H1 (cell line): Measurements from ENCODE around the gene PHGDH. TPM values are rescaled to one million over a fixed set of nuclear protein-coding genes. Genes with fewer than 3 reads are reported as not detected.
A peak's percentile ranks its signal among the peaks of the same experiment; 100 is the strongest.
"Not testable (repeated sequence)": the region's sequence is repeated elsewhere in the genome, so short reads cannot be mapped to it uniquely, and the experiment has no call there.

Experiments used
- CTCF ChIA-PET: fragments of 300-600 bp; sonication (Branson Sonifier 250); formaldehyde crosslinking; loops from one replicate; lab custom pipeline; 2021; ENCODE audit not compliant: partially characterized antibody; lab: Charles Lee
- POLR2A ChIA-PET: fragments of 300-600 bp; sonication (Branson Sonifier 250); formaldehyde crosslinking; loops from one replicate; lab custom pipeline; 2021; ENCODE audit warnings: inconsistent platforms; ENCODE audit not compliant: partially characterized antibody; lab: Charles Lee
- DNase-seq, 2 experiments: peaks; one replicate each; pipeline versions ENCODE4 v3.0.0 to v3.0.0-alpha.2; 2010 to 2022; ENCODE audit warnings: low spot score in 2 of 2, low read depth in 1 of 2, mixed read lengths in 1 of 2
- FAIRE-seq: peaks from 2 replicates; lab custom pipeline; 2011; peaks lifted over from hg19 to GRCh38; lab: Jason Lieb, UNC
- H2AFZ ChIP-seq: 2 replicates; pipeline ENCODE4 v1.8.1; 2012; ENCODE audit warnings: low read length, inconsistent platforms
- H2AK5ac ChIP-seq: 2 replicates; pipeline ENCODE4 v1.6.1; 2013; ENCODE audit warnings: low read depth, low read length
- H2BK120ac ChIP-seq: replicated peaks from 2 replicates; pipeline ENCODE3; 2013; ENCODE audit warnings: low read depth, low read length, inconsistent platforms
- H2BK12ac ChIP-seq: 2 replicates; pipeline ENCODE4 v1.6.1; 2013; ENCODE audit warnings: low read depth, low read length
- H2BK15ac ChIP-seq: 2 replicates; pipeline ENCODE4 v1.6.1; 2013; ENCODE audit warnings: low read length
- H2BK20ac ChIP-seq: 2 replicates; pipeline ENCODE4 v1.6.1; 2013; ENCODE audit warnings: low read length
- H2BK5ac ChIP-seq: 2 replicates; pipeline ENCODE4 v1.6.1; 2013; ENCODE audit warnings: low read depth, low read length
- H3K14ac ChIP-seq: 2 replicates; pipeline ENCODE4 v1.6.1; 2013; ENCODE audit warnings: inconsistent platforms; ENCODE audit not compliant: insufficient read length
- H3K18ac ChIP-seq: 2 replicates; pipeline ENCODE4 v1.6.1; 2013; ENCODE audit warnings: low read length; ENCODE audit errors: extremely low read depth
- H3K23ac ChIP-seq: 2 replicates; pipeline ENCODE4 v1.6.1; 2013; ENCODE audit warnings: inconsistent platforms; ENCODE audit not compliant: insufficient read length
- H3K23me2 ChIP-seq: 2 replicates; pipeline ENCODE4 v1.6.1; 2013; ENCODE audit warnings: low read depth, low read length
- H3K27ac ChIP-seq: 2 replicates; pipeline ENCODE4 v1.6.1; 2011; ENCODE audit warnings: low read depth, low read length, inconsistent platforms
- H3K27me3 ChIP-seq, 4 experiments: replicated peaks in 1 of 4; 1 replicate in 1 of 4; 2 replicates in 3 of 4; pipeline versions ENCODE4 v1.6.1 to v1.8.1; 2011 to 2013; ENCODE audit warnings: low read length in 3 of 4, mild to moderate bottlenecking in 3 of 4, inconsistent platforms in 2 of 4, mixed read lengths in 2 of 4, moderate library complexity in 1 of 4; ENCODE audit not compliant: control insufficient read depth in 3 of 4, insufficient read depth in 3 of 4; ENCODE audit errors: extremely low read depth in 1 of 4
- H3K36me3 ChIP-seq, 4 experiments: 2 replicates each; pipeline versions ENCODE4 v1.6.1 to v1.8.1; 2011 to 2013; ENCODE audit warnings: mild to moderate bottlenecking in 4 of 4, low read length in 3 of 4, moderate library complexity in 2 of 4, control low read depth in 1 of 4, inconsistent platforms in 1 of 4; ENCODE audit not compliant: insufficient read depth in 4 of 4, control insufficient read depth in 2 of 4
- H3K4ac ChIP-seq: replicated peaks from 2 replicates; pipeline ENCODE3; 2013; ENCODE audit warnings: low read length, low read depth, mixed read lengths, inconsistent platforms; ENCODE audit not compliant: insufficient read length
- H3K4me1 ChIP-seq, 4 experiments: replicated peaks in 1 of 4; 1 replicate in 1 of 4; 2 replicates in 3 of 4; pipeline versions ENCODE4 v1.6.1 to v1.8.1; 2011 to 2013; ENCODE audit warnings: low read length in 3 of 4, inconsistent platforms in 2 of 4, mixed read lengths in 1 of 4; ENCODE audit not compliant: insufficient read depth in 4 of 4, control insufficient read depth in 3 of 4
- H3K4me2 ChIP-seq, 2 experiments: 2 replicates each; pipeline versions ENCODE4 v1.6.1 to v1.8.1; 2011 to 2013; ENCODE audit warnings: low read depth in 2 of 2, low read length in 2 of 2, control low read depth in 1 of 2, inconsistent platforms in 1 of 2, mild to moderate bottlenecking in 1 of 2; ENCODE audit not compliant: insufficient read depth in 1 of 2
- H3K4me3 ChIP-seq, 4 experiments: fragments of 200-600, 300-600 bp in 1 of 4; sonication (generic), shearing (Covaris generic), sonication (Bioruptor Twin) in 1 of 4; 2 replicates each; pipeline versions ENCODE4 v1.5.1 to v1.8.1; 2011 to 2016; ENCODE audit warnings: low read length in 4 of 4, low read depth in 3 of 4, control low read depth in 2 of 4, inconsistent platforms in 2 of 4, mild to moderate bottlenecking in 2 of 4, mixed read lengths in 1 of 4, moderate library complexity in 1 of 4; ENCODE audit not compliant: insufficient read depth in 2 of 4; ENCODE audit errors: extremely low read depth in 1 of 4
- H3K56ac ChIP-seq: replicated peaks from 2 replicates; pipeline ENCODE3; 2013; ENCODE audit warnings: low read depth, mild to moderate bottlenecking, mixed read lengths, low read length, inconsistent platforms; ENCODE audit not compliant: insufficient read length
- H3K79me1 ChIP-seq: 2 replicates; pipeline ENCODE4 v1.6.1; 2013; ENCODE audit warnings: low read depth, low read length, control low read depth
- H3K79me2 ChIP-seq, 2 experiments: 2 replicates each; pipeline versions ENCODE4 v1.6.1 to v1.8.1; 2012 to 2013; ENCODE audit warnings: low read length in 2 of 2, mild to moderate bottlenecking in 2 of 2, inconsistent platforms in 1 of 2; ENCODE audit not compliant: insufficient read depth in 2 of 2, control insufficient read depth in 1 of 2
- H3K9ac ChIP-seq, 4 experiments: replicated peaks in 1 of 4; 1 replicate in 1 of 4; 2 replicates in 3 of 4; pipeline versions ENCODE4 v1.6.1 to v1.8.1; 2011 to 2013; ENCODE audit warnings: low read depth in 3 of 4, low read length in 3 of 4, control low read depth in 2 of 4, mild to moderate bottlenecking in 2 of 4, moderate library complexity in 2 of 4, inconsistent platforms in 1 of 4; ENCODE audit errors: extremely low read depth in 1 of 4
- H3K9me3 ChIP-seq, 2 experiments: 2 replicates each; pipeline versions ENCODE4 v1.6.1 to v1.8.1; 2012 to 2013; ENCODE audit warnings: mild to moderate bottlenecking in 2 of 2, moderate library complexity in 2 of 2, control low read depth in 1 of 2, inconsistent platforms in 1 of 2, low read depth in 1 of 2, low read length in 1 of 2, mixed read lengths in 1 of 2; ENCODE audit not compliant: insufficient read depth in 2 of 2
- H4K20me1 ChIP-seq, 2 experiments: replicated peaks in 1 of 2; 2 replicates each; pipeline versions ENCODE3 to v1.8.1; 2011 to 2013; ENCODE audit warnings: inconsistent platforms in 2 of 2, low read length in 2 of 2, mild to moderate bottlenecking in 1 of 2; ENCODE audit not compliant: insufficient read depth in 2 of 2, control insufficient read depth in 1 of 2
- H4K5ac ChIP-seq: 2 replicates; pipeline ENCODE4 v1.6.1; 2013; ENCODE audit warnings: low read length, low read depth, mixed read lengths, inconsistent platforms; ENCODE audit not compliant: insufficient read length
- H4K8ac ChIP-seq: 2 replicates; pipeline ENCODE4 v1.8.0; 2013; ENCODE audit warnings: mild to moderate bottlenecking, moderate library complexity, low read length, inconsistent platforms; ENCODE audit not compliant: insufficient read depth; ENCODE audit errors: extremely low read depth
- H4K91ac ChIP-seq: replicated peaks from 2 replicates; pipeline ENCODE3; 2013; ENCODE audit warnings: low read length, mixed read lengths, inconsistent platforms; ENCODE audit not compliant: insufficient read length
- WGBS, 2 experiments: shearing (Covaris generic) in 1 of 2; methylation state at CpG; one replicate each; pipeline versions ENCODE4 v1.1.6 to v1.1.7; 2013 to 2015; ENCODE audit warnings: low lambda C conversion rate in 2 of 2, mixed read lengths in 2 of 2, inconsistent platforms in 1 of 2, low coverage in 1 of 2, missing lambda C conversion rate in 1 of 2; ENCODE audit not compliant: insufficient replicate concordance in 2 of 2, insufficient coverage in 1 of 2, insufficient read length in 1 of 2; ENCODE audit errors: extremely low coverage in 1 of 2, missing lambda C conversion rate in 1 of 2; 5-methylcytosine and 5-hydroxymethylcytosine counted together
- polyA plus RNA-seq, 7 experiments: library from polyadenylated mRNA; depleted of rRNA in 3 of 7; stranded (reverse) in 5 of 7; unstranded in 2 of 7; fragments of >200 nt in 5 of 7; fragments of 200-250 nt in 2 of 7; gene quantifications; 1 replicate in 5 of 7; 2 replicates in 1 of 7; 4 replicates in 1 of 7; pipeline versions ENCODE4 v1.2.1 to v1.2.3, GENCODE V29; 2011 to 2013; ENCODE audit warnings: missing spikeins in 2 of 7, mixed read lengths in 2 of 7
- total RNA-seq: library from RNA; stranded (reverse); fragmentation: NEBNext Ultra II Directional; extraction: Animal tissue kit (Norgen Biotek cat#: 25700); gene quantifications from 2 replicates; pipeline ENCODE4 v1.2.1, GENCODE V29; 2021

PHGDH gene
- total and polyA plus RNA-seq, 2 of the 8 experiments (the other 6 are each of a cell fraction or from before 2014, with no cell fraction given) = 358 to 687 TPM

- CTCF ChIA-PET = interaction anchor here (0.7 to 7.5 kb wide), 7 partner anchors 13 to 96 kb away, joined by 3 to 67 read pairs (median 3); no protein-coding TSS in a partner anchor
- peaks cover 12% of the 10 kb centered on the region for H3K23me2 ChIP-seq
- not testable (repeated sequence) for H4K5ac ChIP-seq, H2BK12ac ChIP-seq, H4K8ac ChIP-seq, H2BK15ac ChIP-seq, H3K4ac ChIP-seq, H3K14ac ChIP-seq, H3K18ac ChIP-seq, DNase-seq, H2BK5ac ChIP-seq, H3K27ac ChIP-seq, H3K27me3 ChIP-seq, H4K91ac ChIP-seq, H2AFZ ChIP-seq, H2AK5ac ChIP-seq, H3K79me1 ChIP-seq, H2BK120ac ChIP-seq, H3K23ac ChIP-seq, H3K56ac ChIP-seq, H3K9me3 ChIP-seq, H2BK20ac ChIP-seq, FAIRE-seq
- H3K4me3 ChIP-seq = peak overlapping the region; percentile 85 to 99 (median 99); a peak in 6 of 8 replicates
- H3K79me2 ChIP-seq = peaks cover 34 to 45% of the 10 kb centered on the region in 2 experiments
- peak overlapping the region in 2 of 4 experiments; percentile 93 to 94; a peak in 4 of 7 replicates for H3K9ac ChIP-seq
- H3K4me1 ChIP-seq = peaks cover 11 to 30% (median 18%) of the 10 kb centered on the region in 4 experiments
- H4K20me1 ChIP-seq = peaks cover 23% of the 10 kb centered on the region in 2 experiments
- peaks cover 0 to 25% (median 0%) of the 10 kb centered on the region in 4 experiments; a peak in 1 of 8 replicates for H3K36me3 ChIP-seq
- H3K4me2 ChIP-seq = peak overlapping the region; percentile 77 to 95; a peak in 3 of 4 replicates
- WGBS, 2 experiments = 12% methylated on average over 8 of the region's 10 CpGs; no CpG with 5 or more reads in 1 of the 2 experiments
- POLR2A ChIA-PET = interaction anchor here (0.8 to 9.5 kb wide), 27 partner anchors 8 to 157 kb away, joined by 3 to 425 read pairs (median 8); partner anchors contain the start of gene ZNF697
Measured at GRCh38 chr1:119711356-119711803, 354 bp upstream of the PHGDH start.
